ENCODE data around the gene INPP4B.

The INPP4B gene

DNA sequence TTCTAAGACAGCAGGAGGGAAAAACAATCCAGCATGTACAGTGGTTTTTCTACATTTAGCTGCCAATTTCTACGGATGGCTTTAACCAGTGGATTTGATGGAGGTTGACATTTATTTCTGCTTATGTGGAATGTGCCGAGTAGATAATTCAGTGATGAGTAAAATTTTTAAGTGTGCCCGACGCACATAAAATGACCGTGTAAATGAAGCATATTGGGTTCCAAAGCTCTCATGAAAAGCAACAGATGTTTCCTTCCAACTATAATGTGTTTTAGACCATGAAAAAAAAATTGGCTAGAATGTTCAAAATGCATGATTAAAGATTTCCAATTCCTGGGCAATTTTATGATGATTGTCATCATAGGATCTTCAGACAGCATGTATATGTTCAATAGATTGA is 14.1 kb downstream of the INPP4B start:
- H3K4me1 ChIP-seq = no peaks in the 10 kb centered on the region

DNA sequence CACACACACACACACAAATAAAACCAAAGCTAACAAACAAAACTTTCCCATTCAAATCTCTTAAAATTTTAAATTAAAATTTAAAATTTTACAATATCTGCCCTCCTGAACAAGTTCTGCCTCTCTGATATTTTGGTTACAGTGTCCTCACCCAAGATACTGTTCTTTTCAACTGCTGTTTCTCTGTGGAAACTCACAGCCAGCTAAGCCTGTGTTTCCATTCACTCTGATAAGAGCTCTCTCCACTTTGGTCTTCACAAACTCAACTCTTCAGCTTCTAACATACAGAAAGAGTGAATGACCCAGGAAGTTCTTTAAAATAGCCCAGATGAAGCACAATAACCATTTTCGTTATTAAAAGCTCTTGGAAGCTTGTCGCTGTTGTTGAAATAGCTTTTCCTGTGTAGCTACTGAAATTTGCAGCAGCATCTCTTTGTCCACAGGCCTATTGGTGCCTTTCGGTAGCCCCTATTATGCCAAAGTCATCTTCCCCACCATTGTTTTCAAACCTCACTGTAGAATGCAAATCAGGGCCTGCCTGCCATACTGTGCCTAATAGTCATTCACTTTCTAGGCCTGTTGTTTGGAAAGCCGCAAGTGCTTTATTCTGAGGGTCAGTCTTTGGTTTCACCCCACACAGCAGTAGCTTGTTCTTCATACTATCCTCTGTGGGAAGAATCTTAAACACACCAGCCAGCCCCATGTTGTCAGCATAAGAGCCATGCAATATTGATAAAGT is 19.4 kb downstream of the INPP4B start:
- Histone ChIP-seq H3K4me3 (no peak overlapping the region), H4K20me1 (no peaks in the 10 kb centered on the region), H3K27ac (no peak overlapping the region), H3K9me3 (no peaks in the 10 kb centered on the region), H3K4me1 (no peaks in the 10 kb centered on the region), H3K27me3 (no peaks in the 10 kb centered on the region), H3K36me3 (no peaks in the 10 kb centered on the region), H3K9ac (no peak overlapping the region), H3K4me2 (no peak overlapping the region)
- no peak for TF ChIP-seq Cebpa-rat (IDR thresholded peaks at IDR 0.05)

More for the DNA sequence above, 14.1 kb downstream of the INPP4B start:
- no peak overlapping the region for H3K9ac ChIP-seq
- H3K36me3 ChIP-seq = no peaks in the 10 kb centered on the region
- H4K20me1 ChIP-seq = no peaks in the 10 kb centered on the region
- H3K4me3 ChIP-seq = no peak overlapping the region
- TF ChIP-seq Cebpa-rat (IDR thresholded peaks at IDR 0.05) = no peak
- H3K27ac ChIP-seq = no peak overlapping the region
- no peaks in the 10 kb centered on the region for H3K9me3 ChIP-seq
- no peak overlapping the region for H3K4me2 ChIP-seq
- no peaks in the 10 kb centered on the region for H3K27me3 ChIP-seq

DNA sequence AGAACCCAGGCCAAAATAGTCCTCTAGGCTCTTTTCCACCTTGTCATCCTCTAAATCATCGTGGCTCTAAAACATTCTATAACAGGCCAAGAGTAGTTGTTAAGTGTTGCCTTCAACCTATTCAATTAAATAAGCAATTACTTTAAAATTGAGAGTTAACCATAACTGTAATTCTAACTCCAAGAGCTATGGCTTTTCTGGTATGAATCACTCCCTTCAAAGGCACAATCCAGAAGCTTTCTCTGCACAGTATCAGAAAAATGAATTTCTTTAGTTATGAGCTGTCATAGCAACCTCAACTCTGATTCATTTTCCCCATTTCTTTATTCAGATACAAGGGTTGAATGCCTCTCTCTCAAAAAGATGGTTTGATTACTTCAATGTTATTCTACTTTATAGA is 21.7 kb downstream of the INPP4B start:
- H3K27me3 ChIP-seq = no peaks in the 10 kb centered on the region
- H3K36me3 ChIP-seq = no peaks in the 10 kb centered on the region
- no peak for TF ChIP-seq Cebpa-rat (IDR thresholded peaks at IDR 0.05)
- no peak overlapping the region for H3K4me2 ChIP-seq
- H3K4me3 ChIP-seq = no peak overlapping the region
- H3K9me3 ChIP-seq = peaks cover 6% of the 10 kb centered on the region; the same call in 1 of the 2 replicates
- H3K27ac ChIP-seq = no peak overlapping the region
- H3K4me1 ChIP-seq = no peaks in the 10 kb centered on the region
- no peak overlapping the region for H3K9ac ChIP-seq
- H4K20me1 ChIP-seq = no peaks in the 10 kb centered on the region

DNA sequence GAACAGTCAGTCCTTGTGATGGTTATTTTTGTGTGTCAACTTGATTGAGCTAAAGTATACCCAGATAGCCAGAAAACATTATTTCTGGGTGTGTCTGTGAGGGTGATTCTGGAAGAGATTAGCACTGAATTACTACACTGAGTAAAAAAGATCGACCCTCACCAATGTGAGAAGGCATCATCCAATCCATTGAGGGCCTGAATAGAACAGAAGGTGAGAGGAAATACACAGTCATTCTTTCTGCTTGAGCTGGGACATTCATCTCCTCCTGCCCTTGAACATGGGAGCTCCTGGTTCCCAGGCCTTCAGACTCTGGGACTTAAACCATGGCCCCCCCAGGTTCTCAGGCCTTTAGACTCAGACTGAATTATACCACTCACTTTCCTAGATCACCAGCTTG is 22.3 kb downstream of the INPP4B start:
- Histone ChIP-seq H3K36me3 (no peaks in the 10 kb centered on the region), H3K27ac (no peak overlapping the region), H3K4me2 (no peak overlapping the region), H3K4me1 (no peaks in the 10 kb centered on the region), H3K9me3 (peaks cover 6% of the 10 kb centered on the region; the same call in 1 of the 2 replicates), H4K20me1 (no peaks in the 10 kb centered on the region), H3K4me3 (no peak overlapping the region), H3K9ac (no peak overlapping the region), H3K27me3 (no peaks in the 10 kb centered on the region)
- TF ChIP-seq Cebpa-rat (IDR thresholded peaks at IDR 0.05) = no peak

- no peak overlapping the region for H3K27ac ChIP-seq
- H3K9me3 ChIP-seq = peaks cover 6% of the 10 kb centered on the region; the same call in 1 of the 2 replicates
- peaks cover 15% of the 10 kb centered on the region for H3K4me1 ChIP-seq
- H3K4me3 ChIP-seq = no peak overlapping the region
- no peaks in the 10 kb centered on the region for H3K27me3 ChIP-seq
- no peaks in the 10 kb centered on the region for H3K36me3 ChIP-seq
- no peak overlapping the region for H3K4me2 ChIP-seq
- H4K20me1 ChIP-seq = no peaks in the 10 kb centered on the region
- TF ChIP-seq Cebpa-rat (IDR thresholded peaks at IDR 0.05) = no peak
- H3K9ac ChIP-seq = no peak overlapping the region
Measured at GRCh38 chr4:142818476-142818875, 27.6 kb downstream of the INPP4B start.

GRCh38 chr4:142818031-142818430 is 28.1 kb downstream of the INPP4B start:
- H3K4me1 ChIP-seq = peaks cover 15% of the 10 kb centered on the region
- peaks cover 6% of the 10 kb centered on the region; the same call in 1 of the 2 replicates for H3K9me3 ChIP-seq
- H3K4me2 ChIP-seq = peak overlapping the region; percentile 63
- no peaks in the 10 kb centered on the region for H4K20me1 ChIP-seq
- no peak overlapping the region for H3K9ac ChIP-seq
- TF ChIP-seq Cebpa-rat (IDR thresholded peaks at IDR 0.05) = no peak
- no peak overlapping the region for H3K4me3 ChIP-seq
- no peaks in the 10 kb centered on the region for H3K27me3 ChIP-seq
- H3K36me3 ChIP-seq = no peaks in the 10 kb centered on the region
- H3K27ac ChIP-seq = no peak overlapping the region

DNA sequence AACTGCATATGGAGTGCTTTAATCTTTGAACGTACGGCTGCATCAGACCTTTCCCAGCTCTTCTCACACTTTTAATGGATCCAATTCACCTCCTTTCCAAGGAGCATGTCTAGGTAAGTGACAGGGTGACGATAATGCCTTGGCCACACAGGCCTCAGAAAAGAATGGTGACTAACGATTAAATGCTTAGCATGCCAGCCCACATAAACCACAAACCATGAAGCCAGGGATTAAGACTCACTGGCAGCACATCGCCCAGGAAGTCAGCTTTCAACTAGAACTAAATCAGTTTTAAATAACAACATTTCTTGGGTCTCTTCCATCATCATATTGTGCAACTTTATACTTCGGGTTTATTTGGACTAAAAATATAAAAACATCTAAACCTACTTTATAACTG is 28.7 kb downstream of the INPP4B start:
- no peak overlapping the region for H3K27ac ChIP-seq

GRCh38 chr4:142815834-142816233 is 30.3 kb downstream of the INPP4B start:
- Histone ChIP-seq H3K27ac (no peak overlapping the region), H3K9ac (no peak overlapping the region), H3K36me3 (no peaks in the 10 kb centered on the region), H3K4me3 (no peak overlapping the region), H3K9me3 (peaks cover 6% of the 10 kb centered on the region; the same call in 1 of the 2 replicates), H3K27me3 (no peaks in the 10 kb centered on the region), H3K4me1 (peaks cover 15% of the 10 kb centered on the region), H3K4me2 (no peak overlapping the region), H4K20me1 (no peaks in the 10 kb centered on the region)
- no peak for TF ChIP-seq Cebpa-rat (IDR thresholded peaks at IDR 0.05)

More for the DNA sequence above, 28.7 kb downstream of the INPP4B start:
- Histone ChIP-seq H3K9ac (no peak overlapping the region), H3K4me3 (no peak overlapping the region), H3K36me3 (no peaks in the 10 kb centered on the region), H4K20me1 (no peaks in the 10 kb centered on the region), H3K9me3 (peaks cover 6% of the 10 kb centered on the region; the same call in 1 of the 2 replicates), H3K27me3 (no peaks in the 10 kb centered on the region), H3K4me1 (peaks cover 15% of the 10 kb centered on the region), H3K4me2 (peak overlapping the region; percentile 63)
- TF ChIP-seq Cebpa-rat (IDR thresholded peaks at IDR 0.05) = peak; percentile 25; the same call in 1 of the 2 replicates

- no peak overlapping the region for H3K27ac ChIP-seq
- no peak for TF ChIP-seq Cebpa-rat (IDR thresholded peaks at IDR 0.05)
- no peaks in the 10 kb centered on the region for H3K27me3 ChIP-seq
- no peak overlapping the region for H3K9ac ChIP-seq
- H4K20me1 ChIP-seq = no peaks in the 10 kb centered on the region
- no peak overlapping the region for H3K4me2 ChIP-seq
- H3K4me3 ChIP-seq = no peak overlapping the region
- no peaks in the 10 kb centered on the region for H3K36me3 ChIP-seq
- peaks cover 14% of the 10 kb centered on the region for H3K4me1 ChIP-seq
- no peaks in the 10 kb centered on the region for H3K9me3 ChIP-seq
Measured at GRCh38 chr4:142813388-142813787, 32.7 kb downstream of the INPP4B start.

- no peaks in the 10 kb centered on the region for H4K20me1 ChIP-seq
- H3K36me3 ChIP-seq = no peaks in the 10 kb centered on the region
- H3K4me1 ChIP-seq = peaks cover under 1% of the 10 kb centered on the region
- H3K27ac ChIP-seq = no peak overlapping the region
- no peak for TF ChIP-seq Cebpa-rat (IDR thresholded peaks at IDR 0.05)
- H3K27me3 ChIP-seq = no peaks in the 10 kb centered on the region
- no peak overlapping the region for H3K9ac ChIP-seq
- no peak overlapping the region for H3K4me2 ChIP-seq
- no peak overlapping the region for H3K4me3 ChIP-seq
- H3K9me3 ChIP-seq = no peaks in the 10 kb centered on the region
Measured at GRCh38 chr4:142812091-142812490, 34.0 kb downstream of the INPP4B start.
